ENCODE measurements around the gene DNAJC18.
A peak's percentile ranks its signal among the peaks of the same experiment; 100 is the strongest.
"Not testable (repeated sequence)": the region's sequence is repeated elsewhere in the genome, so short reads cannot be mapped to it uniquely, and the experiment has no call there.

The DNAJC18 gene

GRCh38 chr5:139439013-139439903, at the start of gene DNAJC18:
TSS of gene DNAJC18 (minus strand) at chr5:139439525. CDS start at chr5:139439445, 80 bp downstream.
- peak; percentile 96 for DNase-seq

GRCh38 chr5:139488260-139488659, 48.9 kb upstream of the DNAJC18 start:
- no peak for DNase-seq

- DNase-seq: no peak
Measured at GRCh38 chr5:139486201-139486600, 46.9 kb upstream of the DNAJC18 start.

GRCh38 chr5:139482890-139483208, 43.5 kb upstream of the DNAJC18 start:
- not testable (repeated sequence) for DNase-seq

- no peak for DNase-seq
Measured at GRCh38 chr5:139482050-139482889, 42.9 kb upstream of the DNAJC18 start, which contains the start of gene STING1. TSS of gene STING1 (minus strand) at chr5:139482758. CDS start at chr5:139481704, 1,054 bp downstream.

GRCh38 chr5:139481580-139482049, 42.3 kb upstream of the DNAJC18 start:
- DNase-seq: no peak

- DNase-seq: no peak
Measured at GRCh38 chr5:139481122-139481533, 41.8 kb upstream of the DNAJC18 start.

- not testable (repeated sequence) for DNase-seq
Measured at GRCh38 chr5:139479729-139480128, 40.4 kb upstream of the DNAJC18 start.

- not testable (repeated sequence) for DNase-seq
Measured at GRCh38 chr5:139478657-139479423, 39.5 kb upstream of the DNAJC18 start.

- DNase-seq: no peak
Measured at GRCh38 chr5:139475865-139476617, 36.7 kb upstream of the DNAJC18 start.

GRCh38 chr5:139474890-139475791, 35.8 kb upstream of the DNAJC18 start:
- DNase-seq: no peak

GRCh38 chr5:139473565-139473964, 34.2 kb upstream of the DNAJC18 start:
- no peak for DNase-seq

GRCh38 chr5:139473105-139473504, 33.8 kb upstream of the DNAJC18 start:
- no peak for DNase-seq

GRCh38 chr5:139472386-139473030, 33.2 kb upstream of the DNAJC18 start:
- no peak for DNase-seq

GRCh38 chr5:139470821-139471300, 31.5 kb upstream of the DNAJC18 start, which contains the start of gene SMIM33:
TSS of gene SMIM33 (plus strand) at chr5:139471004. CDS start at chr5:139471122, 118 bp downstream.
- DNase-seq: no peak

GRCh38 chr5:139468421-139468931, 29.2 kb upstream of the DNAJC18 start:
- no peak for DNase-seq

- no peak for DNase-seq
Measured at GRCh38 chr5:139462586-139463276, 23.4 kb upstream of the DNAJC18 start, which contains the start of gene ECSCR. TSS of gene ECSCR (minus strand) at chr5:139462743. CDS start at chr5:139462670, 73 bp downstream.

- DNase-seq: no peak
Measured at GRCh38 chr5:139461698-139462097, 22.4 kb upstream of the DNAJC18 start.

GRCh38 chr5:139461176-139461575, 21.9 kb upstream of the DNAJC18 start:
- DNase-seq: no peak

All from islet precursor cell (in vitro differentiated cells).